Measurements from ENCODE around the gene THSD7B.

GRCh38 chr2:137449454-137449853 is 684.1 kb downstream of the THSD7B start:
- TF ChIP-seq CTCF (IDR thresholded peaks at IDR 0.05) = no peak
- TF ChIP-seq POLR2A (IDR thresholded peaks at IDR 0.05; ENCODE audit: low read length) = no peak
- TF ChIP-seq HOXB13 (CRISPR knock-in tag; IDR thresholded peaks at IDR 0.05; ENCODE audit: low read depth) = no peak
- TF ChIP-seq BHLHE40 (IDR thresholded peaks at IDR 0.05; ENCODE audit: low read depth, low read length) = no peak
